CD4-positive, alpha-beta memory T cell (primary cell): Measurements from ENCODE around the gene NPAS1. TPM values are rescaled to one million over a fixed set of nuclear protein-coding genes. Genes with fewer than 3 reads are reported as not detected.
"Not testable (repeated sequence)": the region's sequence is repeated elsewhere in the genome, so short reads cannot be mapped to it uniquely, and the experiment has no call there.

ENCODE experiments used
- CTCF ChIA-PET: fragments of 350-600 bp; sonication (Branson Sonifier 250); formaldehyde crosslinking; loops from one replicate; lab custom pipeline; 2021; ENCODE audit warnings: inconsistent platforms; ENCODE audit not compliant: partially characterized antibody; lab: Charles Lee
- POLR2A ChIA-PET: fragments of 350-600 bp; sonication (Branson Sonifier 250); formaldehyde crosslinking; loops from one replicate; lab custom pipeline; 2021; ENCODE audit not compliant: partially characterized antibody; lab: Charles Lee
- DNase-seq, 5 donors: peaks; one replicate each; pipeline versions ENCODE4 v3.0.0 to v3.0.0-alpha.2; 2020 to 2022; ENCODE audit warnings: mixed read lengths in 1 of 5
- H3K27ac ChIP-seq: one replicate; pipeline ENCODE4 v1.7.0; 2013; ENCODE audit warnings: low read depth, low read length
- H3K27me3 ChIP-seq: 2 replicates; pipeline ENCODE4 v1.7.0; 2013; ENCODE audit warnings: mild to moderate bottlenecking, low read length, moderate library complexity; ENCODE audit not compliant: insufficient read depth
- H3K36me3 ChIP-seq: 2 replicates; pipeline ENCODE4 v1.7.0; 2013; ENCODE audit warnings: mild to moderate bottlenecking, low read length, moderate library complexity; ENCODE audit not compliant: insufficient read depth
- H3K4me1 ChIP-seq: 2 replicates; pipeline ENCODE4 v1.7.0; 2013; ENCODE audit warnings: mild to moderate bottlenecking, low read length, moderate library complexity; ENCODE audit not compliant: insufficient read depth
- H3K4me3 ChIP-seq, 2 donors: one replicate each; pipeline ENCODE4 v1.7.0; 2013; ENCODE audit warnings: low read length in 2 of 2, mild to moderate bottlenecking in 1 of 2
- H3K9me3 ChIP-seq, 2 donors: one replicate each; pipeline ENCODE4 v1.7.0; 2013; ENCODE audit warnings: low read length in 2 of 2, control low read depth in 1 of 2; ENCODE audit not compliant: control insufficient read depth in 1 of 2
- H3K27ac Mint-ChIP-seq, 7 donors: one replicate each; pipeline ENCODE4 v1.8.0; 2020 to 2021; ENCODE audit warnings: mixed read lengths in 7 of 7, mild to moderate bottlenecking in 6 of 7, inconsistent platforms in 3 of 7, moderate library complexity in 3 of 7
- H3K27me3 Mint-ChIP-seq, 2 donors: one replicate each; pipeline ENCODE4 v1.8.0; 2020 to 2021; ENCODE audit warnings: mixed read lengths in 2 of 2
- H3K36me3 Mint-ChIP-seq, 2 donors: one replicate each; pipeline ENCODE4 v1.8.0; 2020 to 2021; ENCODE audit warnings: mixed read lengths in 2 of 2, inconsistent platforms in 1 of 2, mild to moderate bottlenecking in 1 of 2
- H3K4me1 Mint-ChIP-seq, 4 donors: one replicate each; pipeline ENCODE4 v1.8.0; 2020 to 2021; ENCODE audit warnings: mixed read lengths in 4 of 4, mild to moderate bottlenecking in 1 of 4
- H3K4me3 Mint-ChIP-seq, 8 donors: one replicate each; pipeline ENCODE4 v1.8.0; 2020 to 2021; ENCODE audit warnings: mixed read lengths in 8 of 8, mild to moderate bottlenecking in 7 of 8, moderate library complexity in 6 of 8, inconsistent platforms in 3 of 8
- H3K9me3 Mint-ChIP-seq, 8 donors: one replicate each; pipeline ENCODE4 v1.8.0; 2020 to 2021; ENCODE audit warnings: mixed read lengths in 8 of 8, mild to moderate bottlenecking in 5 of 8, inconsistent platforms in 3 of 8, moderate library complexity in 1 of 8
- intact Hi-C: fragments of 100-400 bp; cut with micrococcal nuclease; formaldehyde crosslinking; loops from one replicate; pipeline ENCODE4 v1.15.1; 2023
- polyA plus RNA-seq, 2 donors: library from polyadenylated mRNA; unstranded; fragments of 300-500 nt; fragmentation: Illumina TruSeq; gene quantifications; one replicate each; pipeline ENCODE4 v1.2.3, GENCODE V29; 2021
- total RNA-seq, 2 experiments: library from RNA; stranded (reverse); gene quantifications; one replicate each; pipeline ENCODE4 v1.2.3, GENCODE V29; 2021

Gene NPAS1
- total and polyA plus RNA-seq, 4 experiments from 2014 or later = 0.35 to 0.64 TPM; not detected in 2

DNA sequence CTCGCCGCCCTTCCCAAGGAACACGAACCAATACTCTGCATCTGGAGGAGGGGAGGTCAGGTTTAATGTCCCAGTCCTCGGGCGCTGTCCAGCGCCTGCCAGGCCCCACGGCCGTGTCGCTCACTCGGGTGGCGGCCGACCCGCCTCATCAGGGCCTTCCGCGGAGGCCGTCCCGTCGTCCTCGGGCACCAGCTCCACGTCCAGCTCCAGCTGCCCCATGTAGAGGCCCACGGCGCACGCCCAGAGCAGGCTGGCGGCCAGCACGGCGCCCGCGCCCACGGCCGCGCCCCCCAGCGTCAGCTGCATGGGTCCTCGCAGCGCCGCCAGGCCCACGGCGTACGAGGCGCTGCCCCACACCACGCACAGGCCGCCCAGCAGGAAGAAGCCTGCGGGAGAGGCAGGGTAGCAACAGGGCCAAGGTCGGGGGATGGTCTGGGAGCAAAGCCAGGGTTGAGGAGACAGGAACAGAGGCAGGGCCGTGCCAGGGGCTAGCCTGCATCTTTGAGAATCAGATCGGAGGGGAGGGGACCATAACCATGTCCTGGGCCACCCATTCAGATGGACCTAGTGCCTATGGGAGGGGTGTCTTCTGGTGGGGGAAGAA is 26.3 kb downstream of the NPAS1 start:
- CTCF ChIA-PET = interaction anchor here (1.3 kb wide), 1 partner anchor 10 kb away, joined by 4 read pairs; no protein-coding TSS in a partner anchor
- H3K4me3 Mint-ChIP-seq = no peak overlapping the region
- no peak overlapping the region for H3K27ac Mint-ChIP-seq

DNA sequence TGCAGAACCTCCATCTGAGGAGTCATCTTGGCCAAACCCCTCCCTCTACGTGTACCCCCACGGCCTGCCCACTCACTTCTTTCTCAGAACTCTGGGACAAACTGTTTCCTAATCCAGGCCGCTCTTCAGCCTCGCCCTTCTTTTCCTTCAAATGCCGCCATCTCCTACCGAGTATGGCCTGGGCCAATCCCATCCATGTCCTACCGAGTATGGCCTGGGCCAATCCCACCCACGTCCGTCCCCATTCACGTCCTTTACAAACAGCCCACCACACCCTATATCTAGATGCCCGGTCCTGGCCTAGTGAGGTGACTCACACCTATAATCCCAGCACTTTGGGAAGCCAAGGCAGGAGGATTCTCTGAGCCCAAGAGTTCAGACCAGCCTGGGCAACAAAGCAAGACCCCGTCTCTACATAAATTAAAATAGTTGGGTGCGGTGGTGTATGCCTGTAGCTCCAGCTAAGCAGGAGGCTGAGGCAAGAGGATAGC is 27.7 kb downstream of the NPAS1 start:
- no peaks in the 10 kb centered on the region for H3K27me3 Mint-ChIP-seq
- H3K27me3 ChIP-seq = no peaks in the 10 kb centered on the region
- intact Hi-C loops = loop anchor here (5.0 kb wide), 1 partner anchor 210 kb away; the partner anchor contains the start of gene CCDC9
- H3K4me3 ChIP-seq = peak overlapping the region in 1 of 2 donors; percentile 71
- no peaks in the 10 kb centered on the region for H3K9me3 Mint-ChIP-seq
- peaks cover 13% of the 10 kb centered on the region for H3K4me1 ChIP-seq
- peaks cover 7 to 21% (median 14%) of the 10 kb centered on the region in 4 donors for H3K4me1 Mint-ChIP-seq
- H3K36me3 Mint-ChIP-seq = peaks cover 0 to 5% of the 10 kb centered on the region in 2 donors
- H3K27ac ChIP-seq = no peak overlapping the region
- no peaks in the 10 kb centered on the region for H3K36me3 ChIP-seq
- H3K27ac Mint-ChIP-seq = peak overlapping the region in 5 of 7 donors; percentile 13 to 93 (median 67)
- DNase-seq = no peak
- ChIA-PET CTCF (interaction anchor here (1.1 kb wide), 1 partner anchor 11 kb away, joined by 7 read pairs; no protein-coding TSS in a partner anchor), POLR2A (interaction anchor here (0.6 to 2.4 kb wide), 9 partner anchors 11 to 730 kb away, joined by 3 to 20 read pairs (median 4); partner anchors contain the start of genes CCDC9, SAE1 and ZC3H4)
- peak overlapping the region; percentile 95 to 98 (median 97) for H3K4me3 Mint-ChIP-seq
- H3K9me3 ChIP-seq = no peaks in the 10 kb centered on the region

More for the DNA sequence above, 26.3 kb downstream of the NPAS1 start:
- no peak for DNase-seq
- peaks cover 0 to 5% of the 10 kb centered on the region in 2 donors for H3K36me3 Mint-ChIP-seq
- Histone ChIP-seq H3K4me3 (no peak overlapping the region), H3K27ac (no peak overlapping the region), H3K9me3 (no peaks in the 10 kb centered on the region), H3K27me3 (no peaks in the 10 kb centered on the region), H3K4me1 (peaks cover 13% of the 10 kb centered on the region), H3K36me3 (no peaks in the 10 kb centered on the region)
- peaks cover 7 to 21% (median 14%) of the 10 kb centered on the region in 4 donors for H3K4me1 Mint-ChIP-seq
- POLR2A ChIA-PET = no interaction called here
- no peaks in the 10 kb centered on the region for H3K9me3 Mint-ChIP-seq
- intact Hi-C loops = loop anchor here (5.0 kb wide), 1 partner anchor 211 kb away; the partner anchor contains the start of gene CCDC9
- no peaks in the 10 kb centered on the region for H3K27me3 Mint-ChIP-seq

DNA sequence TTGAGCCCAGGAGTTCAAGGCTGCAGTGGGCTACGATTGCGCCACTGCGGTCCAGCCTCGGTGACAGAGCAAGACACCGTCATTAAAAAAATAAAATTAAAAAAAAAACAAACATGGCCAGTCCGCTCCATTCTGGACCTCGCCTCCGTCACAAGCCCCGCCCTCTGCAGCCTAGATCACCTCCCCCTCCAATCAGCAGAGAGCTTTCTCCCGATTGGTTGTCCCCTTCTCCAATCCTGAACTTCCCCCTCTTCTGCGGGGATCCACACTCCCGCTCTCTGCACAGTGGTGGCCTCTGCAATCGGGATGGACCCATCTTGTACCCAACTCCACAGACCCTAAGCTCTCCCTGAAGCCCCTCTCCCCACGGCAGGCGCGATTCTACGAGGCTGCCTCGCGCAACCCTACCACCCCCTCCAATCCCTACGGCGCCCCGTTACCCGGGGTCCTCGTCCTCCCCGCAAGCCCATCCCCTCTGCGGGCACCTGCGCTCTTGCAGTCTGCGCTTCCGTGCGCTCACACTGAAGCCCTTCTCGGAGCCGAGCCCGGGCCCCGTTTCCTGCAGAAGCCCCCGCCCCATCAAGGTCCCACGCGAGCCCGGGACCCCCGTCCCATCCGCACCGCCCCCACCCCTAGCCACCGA is 28.2 kb downstream of the NPAS1 start:
- Histone ChIP-seq H3K27me3 (no peaks in the 10 kb centered on the region), H3K4me3 (peak overlapping the region; percentile 61 to 71), H3K4me1 (peaks cover 13% of the 10 kb centered on the region), H3K36me3 (no peaks in the 10 kb centered on the region), H3K9me3 (no peaks in the 10 kb centered on the region), H3K27ac (peak overlapping the region; percentile 68)
- Mint-ChIP-seq H3K4me1 (peaks cover 7 to 21% (median 14%) of the 10 kb centered on the region in 4 donors), H3K36me3 (peaks cover 0 to 5% of the 10 kb centered on the region in 2 donors), H3K9me3 (no peaks in the 10 kb centered on the region), H3K4me3 (peak overlapping the region; percentile 95 to 98 (median 97)), H3K27ac (peak overlapping the region; percentile 67 to 98 (median 96)), H3K27me3 (no peaks in the 10 kb centered on the region)
- ChIA-PET POLR2A (interaction anchor here (0.6 to 2.4 kb wide), 10 partner anchors 12 to 729 kb away, joined by 3 to 20 read pairs (median 4); partner anchors contain the start of genes CCDC9, SAE1 and ZC3H4), CTCF (interaction anchor here (0.5 to 1.1 kb wide), 3 partner anchors 12 to 82 kb away, joined by 3 to 7 read pairs (median 5); no protein-coding TSS in a partner anchor)
- peak; percentile 59 to 82 (median 63) for DNase-seq
- intact Hi-C loops = loop anchor here (1.0 to 5.0 kb wide), 4 partner anchors 13 to 209 kb away; partner anchors contain the start of genes AP2S1, CCDC9 and ZC3H4

DNA sequence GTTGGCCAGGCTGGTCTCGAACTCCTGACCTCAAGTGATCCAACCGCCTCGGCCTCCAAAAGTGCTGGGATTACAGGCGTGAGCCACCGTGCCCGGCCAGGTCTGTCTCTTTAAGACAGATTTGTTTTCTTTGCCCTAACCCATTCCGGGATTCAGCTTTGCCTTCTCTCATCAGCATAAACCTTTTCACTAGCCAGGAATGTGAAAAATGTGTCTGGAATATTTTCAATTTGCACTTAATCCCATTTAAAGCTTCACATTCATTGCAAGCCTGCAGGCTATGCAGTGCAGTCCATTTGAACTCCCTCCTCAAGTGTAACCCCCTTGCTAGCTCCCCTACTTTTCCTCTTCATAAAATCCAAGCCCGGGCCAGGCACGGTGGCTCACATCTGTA is 29.7 kb downstream of the NPAS1 start:
- H3K4me3 ChIP-seq = no peak overlapping the region
- DNase-seq = no peak
- H3K9me3 ChIP-seq = no peaks in the 10 kb centered on the region
- H3K4me3 Mint-ChIP-seq = peak overlapping the region in 7 of 8 donors; percentile 93 to 98 (median 97)
- H3K27me3 ChIP-seq = no peaks in the 10 kb centered on the region
- peaks cover 7 to 21% (median 14%) of the 10 kb centered on the region in 4 donors for H3K4me1 Mint-ChIP-seq
- intact Hi-C loops = loop anchor here (5.0 kb wide), 1 partner anchor 208 kb away; the partner anchor contains the start of gene CCDC9
- peaks cover 0 to 2% of the 10 kb centered on the region in 2 donors for H3K27me3 Mint-ChIP-seq
- peaks cover 13% of the 10 kb centered on the region for H3K4me1 ChIP-seq
- H3K27ac ChIP-seq = no peak overlapping the region
- POLR2A ChIA-PET = interaction anchor here (0.6 to 2.4 kb wide), 3 partner anchors 64 to 335 kb away, joined by 3 to 20 read pairs (median 5); partner anchors contain the start of gene ZC3H4
- CTCF ChIA-PET = interaction anchor here (0.7 to 1.0 kb wide), 2 partner anchors 77 to 195 kb away, joined by 3 read pairs; no protein-coding TSS in a partner anchor
- no peaks in the 10 kb centered on the region for H3K9me3 Mint-ChIP-seq
- peaks cover 0 to 5% of the 10 kb centered on the region in 2 donors for H3K36me3 Mint-ChIP-seq
- H3K36me3 ChIP-seq = no peaks in the 10 kb centered on the region
- H3K27ac Mint-ChIP-seq = peak overlapping the region in 6 of 7 donors; percentile 17 to 96 (median 84)

DNA sequence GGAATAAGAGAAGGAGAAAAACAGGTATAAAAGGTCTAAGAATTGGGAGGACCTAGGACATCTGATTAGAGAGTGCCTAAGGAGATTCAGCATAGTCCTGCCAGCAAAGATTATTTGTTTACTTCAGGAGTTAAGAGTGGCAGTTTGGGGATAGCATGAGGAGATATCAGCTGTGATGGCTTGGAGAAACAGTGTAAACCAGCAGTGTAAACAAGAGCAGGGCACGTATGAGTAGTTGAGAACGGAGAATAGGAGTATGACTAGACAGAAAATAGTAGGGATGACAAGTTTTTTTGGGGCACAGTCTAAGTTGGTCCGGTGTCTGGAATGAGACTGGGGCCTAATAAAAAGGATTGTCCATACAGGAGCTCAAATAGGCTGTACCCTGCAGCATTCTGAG is 30.9 kb downstream of the NPAS1 start:
- H3K36me3 Mint-ChIP-seq, POLR2A ChIA-PET, H3K4me3 ChIP-seq, H3K9me3 ChIP-seq, H3K9me3 Mint-ChIP-seq, CTCF ChIA-PET, H3K27me3 Mint-ChIP-seq, intact Hi-C loops, H3K36me3 ChIP-seq, H3K27ac ChIP-seq, H3K27me3 ChIP-seq, DNase-seq: not testable (repeated sequence)
- peaks cover 13% of the 10 kb centered on the region for H3K4me1 ChIP-seq
- Mint-ChIP-seq H3K27ac (peak overlapping the region in 1 of 7 donors; percentile 18), H3K4me3 (peak overlapping the region in 1 of 8 donors; percentile 43), H3K4me1 (peaks cover 7 to 21% (median 14%) of the 10 kb centered on the region in 4 donors)

DNA sequence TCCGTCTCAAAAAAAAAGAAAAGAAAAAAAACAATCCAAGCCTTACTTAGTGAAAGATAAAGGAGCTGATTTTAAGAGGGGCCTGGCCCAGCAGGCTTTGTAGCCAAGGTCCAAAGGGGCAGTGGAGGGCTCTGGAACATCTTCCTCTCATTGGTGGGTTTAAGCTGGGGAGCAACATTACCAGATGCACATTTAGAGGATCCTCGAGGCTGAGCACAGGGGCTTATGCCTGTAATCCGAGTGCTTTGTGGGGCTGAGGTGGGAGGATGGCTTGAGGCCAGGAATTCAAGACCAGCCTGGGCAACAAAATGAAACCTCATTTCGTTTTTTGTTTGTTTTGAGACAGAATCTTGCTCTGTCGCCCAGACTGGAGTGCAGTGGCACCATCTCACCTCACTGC is 36.8 kb downstream of the NPAS1 start:
- CTCF ChIA-PET = interaction anchor here (0.6 kb wide), 1 partner anchor 23 kb away, joined by 3 read pairs; no protein-coding TSS in a partner anchor
- H3K27ac Mint-ChIP-seq = peak overlapping the region in 1 of 7 donors; percentile 47
- H3K9me3 Mint-ChIP-seq = no peaks in the 10 kb centered on the region
- POLR2A ChIA-PET = no interaction called here
- H3K27me3 ChIP-seq = no peaks in the 10 kb centered on the region
- no peak overlapping the region for H3K4me3 ChIP-seq
- no peaks in the 10 kb centered on the region for H3K36me3 ChIP-seq
- no peak for DNase-seq
- intact Hi-C loops = no loop called here
- H3K4me1 Mint-ChIP-seq = peaks cover 0 to 1% (median 0%) of the 10 kb centered on the region in 4 donors
- H3K36me3 Mint-ChIP-seq = no peaks in the 10 kb centered on the region
- no peak overlapping the region for H3K27ac ChIP-seq
- no peaks in the 10 kb centered on the region for H3K4me1 ChIP-seq
- H3K27me3 Mint-ChIP-seq = peaks cover 0 to 2% of the 10 kb centered on the region in 2 donors
- no peak overlapping the region for H3K4me3 Mint-ChIP-seq
- no peaks in the 10 kb centered on the region for H3K9me3 ChIP-seq
